Omental fat pad (tissue), 4 donors: Measurements from ENCODE around the gene TSGA10IP. TPM values are rescaled to one million over a fixed set of nuclear protein-coding genes. Genes with fewer than 3 reads are reported as not detected.

Experiments
- ATAC-seq: fragments of 150-250 bp; one replicate; pipeline ENCODE4 v1.9.1; 2016; ENCODE audit warnings: mild to moderate bottlenecking, moderate library complexity; ENCODE audit not compliant: low FRiP score
- DNase-seq: peaks from one replicate; pipeline ENCODE4 v3.0.0-alpha.2; 2019; ENCODE audit warnings: low spot score
- CTCF ChIP-seq, 3 donors: fragments of 450-650 bp; IDR thresholded peaks; one replicate each; pipeline ENCODE4 v1.5.1; 2016 to 2017; ENCODE audit warnings: antibody characterized with exemption in 3 of 3, mild to moderate bottlenecking in 3 of 3, moderate library complexity in 2 of 3
- total RNA-seq, 4 donors: library from RNA; depleted of rRNA; stranded (reverse); fragments of >200 nt; gene quantifications; one replicate each; pipeline ENCODE4 v1.1.0, GENCODE V29; 2016

TSGA10IP gene
- total RNA-seq, 4 donors from 2014 or later: 0.24 TPM; not detected in 3

- TF ChIP-seq CTCF (IDR thresholded peaks at IDR 0.05): no peak
- no peak for ATAC-seq
- no peak for DNase-seq
Observed at GRCh38 chr11:65934014-65934413, 11.3 kb upstream of the TSGA10IP start.

- no peak for ATAC-seq
- TF ChIP-seq CTCF (IDR thresholded peaks at IDR 0.05): no peak
Observed at GRCh38 chr11:65937766-65938165, 7.5 kb upstream of the TSGA10IP start.

GRCh38 chr11:65941720-65942310, 3.5 kb upstream of the TSGA10IP start:
- DNase-seq: no peak
- peak; percentile 20 for ATAC-seq
- TF ChIP-seq CTCF (IDR thresholded peaks at IDR 0.05): no peak

More at GRCh38 chr11:65937766-65938165, 7.5 kb upstream of the TSGA10IP start:
- DNase-seq: no peak

GRCh38 chr11:65942531-65942930, 2.7 kb upstream of the TSGA10IP start:
- ATAC-seq: no peak
- DNase-seq: no peak
- TF ChIP-seq CTCF (IDR thresholded peaks at IDR 0.05): no peak

GRCh38 chr11:65944191-65944590, 1.1 kb upstream of the TSGA10IP start:
- TF ChIP-seq CTCF (IDR thresholded peaks at IDR 0.05): no peak
- DNase-seq (no peak), ATAC-seq (no peak)

GRCh38 chr11:65944767-65945166, 513 bp upstream of the TSGA10IP start:
- no peak for ATAC-seq
- no peak for TF ChIP-seq CTCF (IDR thresholded peaks at IDR 0.05)
- no peak for DNase-seq

GRCh38 chr11:65945941-65946558, 770 bp downstream of the TSGA10IP start:
- ATAC-seq (no peak), DNase-seq (no peak)
- no peak for TF ChIP-seq CTCF (IDR thresholded peaks at IDR 0.05)
